Measurements from ENCODE around the gene DMKN.
"Not testable (repeated sequence)": the region's sequence is repeated elsewhere in the genome, so short reads cannot be mapped to it uniquely, and the experiment has no call there.

The DMKN gene

GRCh38 chr19:35493971-35494370, 19.5 kb downstream of the DMKN start:
- DNase-seq = no peak

GRCh38 chr19:35491836-35492360, 21.6 kb downstream of the DMKN start:
- no peak for DNase-seq

- DNase-seq = no peak
Observed at GRCh38 chr19:35490364-35490763, 23.1 kb downstream of the DMKN start, which contains the start of gene KRTDAP. KRTDAP (minus strand) TSS chr19:35490464; CDS start chr19:35490442, 22 bp downstream.

- no peak for DNase-seq
Observed at GRCh38 chr19:35488677-35489076, 24.8 kb downstream of the DMKN start.

- DNase-seq = no peak
Observed at GRCh38 chr19:35487656-35488182, 25.7 kb downstream of the DMKN start.

- DNase-seq = no peak
Observed at GRCh38 chr19:35486268-35486708, 27.2 kb downstream of the DMKN start.

GRCh38 chr19:35484252-35485036, 29.0 kb downstream of the DMKN start:
- no peak for DNase-seq

- no peak for DNase-seq
Observed at GRCh38 chr19:35483089-35483488, 30.4 kb downstream of the DMKN start.

- DNase-seq = no peak
Observed at GRCh38 chr19:35478794-35479677, 34.4 kb downstream of the DMKN start.

- DNase-seq = no peak
Observed at GRCh38 chr19:35476149-35476548, 37.3 kb downstream of the DMKN start.

GRCh38 chr19:35474594-35474993, 38.9 kb downstream of the DMKN start:
- not testable (repeated sequence) for DNase-seq

GRCh38 chr19:35474104-35474503, 39.3 kb downstream of the DMKN start:
- DNase-seq = no peak

GRCh38 chr19:35471946-35472345, 41.5 kb downstream of the DMKN start:
- no peak for DNase-seq

- DNase-seq = not testable (repeated sequence)
Observed at GRCh38 chr19:35471075-35471474, 42.4 kb downstream of the DMKN start.

- no peak for DNase-seq
Observed at GRCh38 chr19:35470128-35470527, 43.3 kb downstream of the DMKN start.

- peak; percentile 10 for DNase-seq
Observed at GRCh38 chr19:35468637-35469036, 44.8 kb downstream of the DMKN start.

GRCh38 chr19:35466259-35466658, 47.2 kb downstream of the DMKN start:
- no peak for DNase-seq

- not testable (repeated sequence) for DNase-seq
Observed at GRCh38 chr19:35462956-35463355, 50.5 kb downstream of the DMKN start.

- DNase-seq = no peak
Observed at GRCh38 chr19:35462476-35462953, 50.9 kb downstream of the DMKN start.

GRCh38 chr19:35461788-35462187, 51.7 kb downstream of the DMKN start:
- DNase-seq = not testable (repeated sequence)

- no peak for DNase-seq
Observed at GRCh38 chr19:35461060-35461459, 52.4 kb downstream of the DMKN start.

GRCh38 chr19:35460608-35461007, 52.8 kb downstream of the DMKN start:
- no peak for DNase-seq
